ENCODE data around the gene HECTD4.
A peak's percentile ranks its signal among the peaks of the same experiment; 100 is the strongest.

Gene HECTD4

GRCh38 chr12:112304436-112304835 is 77.8 kb downstream of the HECTD4 start:
- H3K27ac Mint-ChIP-seq = peak overlapping the region; percentile 24 to 79 (median 72)
- TF ChIP-seq CTCF (IDR thresholded peaks at IDR 0.05; ENCODE audit: unreplicated experiment in 3 of 3) = no peak
- peak overlapping the region in 1 of 3 experiments; percentile 16 for H3K4me3 Mint-ChIP-seq
- H3K4me1 Mint-ChIP-seq = peaks cover 31% of the 10 kb centered on the region
- no peaks in the 10 kb centered on the region for H3K9me3 Mint-ChIP-seq
- no peaks in the 10 kb centered on the region for H3K27me3 Mint-ChIP-seq (ENCODE audit: low read depth)
- H3K36me3 Mint-ChIP-seq (ENCODE audit: low read depth) = peaks cover 41% of the 10 kb centered on the region

GRCh38 chr12:112303799-112304198 is 78.4 kb downstream of the HECTD4 start:
- no peaks in the 10 kb centered on the region for H3K9me3 Mint-ChIP-seq
- peak overlapping the region in 1 of 3 experiments; percentile 56 for H3K27ac Mint-ChIP-seq
- H3K4me1 Mint-ChIP-seq = peaks cover 31% of the 10 kb centered on the region
- H3K4me3 Mint-ChIP-seq = no peak overlapping the region
- TF ChIP-seq CTCF (IDR thresholded peaks at IDR 0.05; ENCODE audit: unreplicated experiment in 3 of 3) = no peak
- H3K27me3 Mint-ChIP-seq (ENCODE audit: low read depth) = no peaks in the 10 kb centered on the region
- peaks cover 34% of the 10 kb centered on the region for H3K36me3 Mint-ChIP-seq (ENCODE audit: low read depth)

GRCh38 chr12:112303004-112303403 is 79.2 kb downstream of the HECTD4 start:
- no peak for TF ChIP-seq CTCF (IDR thresholded peaks at IDR 0.05; ENCODE audit: unreplicated experiment in 3 of 3)
- no peaks in the 10 kb centered on the region for H3K9me3 Mint-ChIP-seq
- H3K36me3 Mint-ChIP-seq (ENCODE audit: low read depth) = peaks cover 30% of the 10 kb centered on the region
- peak overlapping the region; percentile 41 to 62 (median 56) for H3K27ac Mint-ChIP-seq
- H3K27me3 Mint-ChIP-seq (ENCODE audit: low read depth) = no peaks in the 10 kb centered on the region
- H3K4me3 Mint-ChIP-seq = no peak overlapping the region
- H3K4me1 Mint-ChIP-seq = peaks cover 31% of the 10 kb centered on the region

GRCh38 chr12:112299704-112300103 is 82.5 kb downstream of the HECTD4 start:
- Mint-ChIP-seq H3K9me3 (no peaks in the 10 kb centered on the region), H3K36me3 (ENCODE audit: low read depth) (peaks cover 21% of the 10 kb centered on the region), H3K4me3 (no peak overlapping the region), H3K27me3 (ENCODE audit: low read depth) (no peaks in the 10 kb centered on the region), H3K27ac (no peak overlapping the region), H3K4me1 (peaks cover 11% of the 10 kb centered on the region)
- no peak for TF ChIP-seq CTCF (IDR thresholded peaks at IDR 0.05; ENCODE audit: unreplicated experiment in 3 of 3)

GRCh38 chr12:112297188-112297587 is 85.0 kb downstream of the HECTD4 start:
- Mint-ChIP-seq H3K36me3 (ENCODE audit: low read depth) (peaks cover 18% of the 10 kb centered on the region), H3K4me1 (no peaks in the 10 kb centered on the region), H3K4me3 (no peak overlapping the region), H3K27ac (no peak overlapping the region), H3K9me3 (no peaks in the 10 kb centered on the region), H3K27me3 (ENCODE audit: low read depth) (no peaks in the 10 kb centered on the region)
- no peak for TF ChIP-seq CTCF (IDR thresholded peaks at IDR 0.05; ENCODE audit: unreplicated experiment in 3 of 3)

GRCh38 chr12:112296183-112296582 is 86.0 kb downstream of the HECTD4 start:
- no peaks in the 10 kb centered on the region for H3K4me1 Mint-ChIP-seq
- no peak overlapping the region for H3K27ac Mint-ChIP-seq
- H3K4me3 Mint-ChIP-seq = no peak overlapping the region
- no peak for TF ChIP-seq CTCF (IDR thresholded peaks at IDR 0.05; ENCODE audit: unreplicated experiment in 3 of 3)
- peaks cover 18% of the 10 kb centered on the region for H3K36me3 Mint-ChIP-seq (ENCODE audit: low read depth)
- H3K27me3 Mint-ChIP-seq (ENCODE audit: low read depth) = no peaks in the 10 kb centered on the region
- peaks cover 3% of the 10 kb centered on the region for H3K9me3 Mint-ChIP-seq

Measured in nephron (organoid).